ENCODE measurements around the gene TRIM7. TPM values are rescaled to one million over a fixed set of nuclear protein-coding genes. Genes with fewer than 3 reads are reported as not detected.
A peak's percentile ranks its signal among the peaks of the same experiment; 100 is the strongest.

TRIM7 gene
- polyA plus RNA-seq, 1 donor (not counting 4 experiments of a cell fraction or from before 2014, with no cell fraction given) = 27.6 TPM

- dilution Hi-C loops (cut with MboI; ENCODE audit: extremely low pct_ligation_motif_present, low sequenced_read_pairs) = no loop called here
- Histone ChIP-seq H3K79me2 (ENCODE audit: control insufficient read depth, insufficient read depth, low read length) (peaks cover 4% of the 10 kb centered on the region), H3K4me3 (ENCODE audit: control insufficient read depth in 2 of 3, extremely low read depth in 1 of 3, insufficient read depth in 2 of 3, low read depth in 1 of 3, low read length in 3 of 3) (peak overlapping the region; percentile 71 to 87 (median 85)), H2AFZ (ENCODE audit: control insufficient read depth, low read length) (peak overlapping the region; percentile 66), H3K9me3 (ENCODE audit: control insufficient read depth, low read depth, low read length) (no peaks in the 10 kb centered on the region), H3K9me1 (ENCODE audit: control insufficient read depth, extremely low read depth, insufficient read depth, low read length) (no peaks in the 10 kb centered on the region), H3K4me2 (ENCODE audit: control insufficient read depth, extremely low read depth, insufficient read depth, low read depth, low read length) (peak overlapping the region; percentile 83), H3K4me1 (ENCODE audit: control insufficient read depth, extremely low read depth, insufficient read depth, low read length) (peaks cover 19% of the 10 kb centered on the region), H3K36me3 (ENCODE audit: control insufficient read depth in 2 of 2, extremely low read depth in 1 of 2, insufficient read depth in 2 of 2, low read length in 2 of 2) (peaks cover 2 to 4% of the 10 kb centered on the region in 2 experiments), H3K27ac (ENCODE audit: control insufficient read depth, insufficient read depth, low read length) (no peak overlapping the region), H3K27me3 (ENCODE audit: control insufficient read depth, extremely low read depth, insufficient read depth, low read length) (no peaks in the 10 kb centered on the region), H3K9ac (ENCODE audit: control insufficient read depth, extremely low read depth, insufficient read depth, low read length) (peak overlapping the region; percentile 12), H4K20me1 (ENCODE audit: control insufficient read depth, extremely low read depth, insufficient read depth, low read length) (no peaks in the 10 kb centered on the region)
- TF ChIP-seq, protein P1, sequence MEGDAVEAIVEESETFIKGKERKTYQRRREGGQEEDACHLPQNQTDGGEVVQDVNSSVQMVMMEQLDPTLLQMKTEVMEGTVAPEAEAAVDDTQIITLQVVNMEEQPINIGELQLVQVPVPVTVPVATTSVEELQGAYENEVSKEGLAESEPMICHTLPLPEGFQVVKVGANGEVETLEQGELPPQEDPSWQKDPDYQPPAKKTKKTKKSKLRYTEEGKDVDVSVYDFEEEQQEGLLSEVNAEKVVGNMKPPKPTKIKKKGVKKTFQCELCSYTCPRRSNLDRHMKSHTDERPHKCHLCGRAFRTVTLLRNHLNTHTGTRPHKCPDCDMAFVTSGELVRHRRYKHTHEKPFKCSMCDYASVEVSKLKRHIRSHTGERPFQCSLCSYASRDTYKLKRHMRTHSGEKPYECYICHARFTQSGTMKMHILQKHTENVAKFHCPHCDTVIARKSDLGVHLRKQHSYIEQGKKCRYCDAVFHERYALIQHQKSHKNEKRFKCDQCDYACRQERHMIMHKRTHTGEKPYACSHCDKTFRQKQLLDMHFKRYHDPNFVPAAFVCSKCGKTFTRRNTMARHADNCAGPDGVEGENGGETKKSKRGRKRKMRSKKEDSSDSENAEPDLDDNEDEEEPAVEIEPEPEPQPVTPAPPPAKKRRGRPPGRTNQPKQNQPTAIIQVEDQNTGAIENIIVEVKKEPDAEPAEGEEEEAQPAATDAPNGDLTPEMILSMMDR (optimal IDR thresholded peaks at IDR 0.05 in 1 of 3, IDR thresholded peaks at IDR 0.05 in 1 of 3, conservative IDR thresholded peaks at IDR 0.05 in 1 of 3; ENCODE audit: extremely low read depth in 1 of 3, insufficient read depth in 2 of 3, low read length in 3 of 3) = no peak
- no peak for TF ChIP-seq EZH2 (IDR thresholded peaks at IDR 0.05; ENCODE audit: low read length)
- no peak for FAIRE-seq
- no peak for DNase-seq (ENCODE audit: low read depth, low spot score)
Observed at GRCh38 chr5:181205761-181206649, 1.0 kb upstream of the TRIM7 start.

- Histone ChIP-seq H3K9me3 (ENCODE audit: control insufficient read depth, low read depth, low read length) (no peaks in the 10 kb centered on the region), H3K27ac (ENCODE audit: control insufficient read depth, insufficient read depth, low read length) (peak overlapping the region; percentile 31), H3K79me2 (ENCODE audit: control insufficient read depth, insufficient read depth, low read length) (peaks cover 4% of the 10 kb centered on the region), H3K4me2 (ENCODE audit: control insufficient read depth, extremely low read depth, insufficient read depth, low read depth, low read length) (peak overlapping the region; percentile 83), H2AFZ (ENCODE audit: control insufficient read depth, low read length) (peak overlapping the region; percentile 70), H3K9me1 (ENCODE audit: control insufficient read depth, extremely low read depth, insufficient read depth, low read length) (no peaks in the 10 kb centered on the region), H3K36me3 (ENCODE audit: control insufficient read depth in 2 of 2, extremely low read depth in 1 of 2, insufficient read depth in 2 of 2, low read length in 2 of 2) (peaks cover 3 to 13% of the 10 kb centered on the region in 2 experiments), H4K20me1 (ENCODE audit: control insufficient read depth, extremely low read depth, insufficient read depth, low read length) (no peaks in the 10 kb centered on the region), H3K4me1 (ENCODE audit: control insufficient read depth, extremely low read depth, insufficient read depth, low read length) (peaks cover 19% of the 10 kb centered on the region), H3K4me3 (ENCODE audit: control insufficient read depth in 2 of 3, extremely low read depth in 1 of 3, insufficient read depth in 2 of 3, low read depth in 1 of 3, low read length in 3 of 3) (peak overlapping the region; percentile 71 to 87 (median 85)), H3K27me3 (ENCODE audit: control insufficient read depth, extremely low read depth, insufficient read depth, low read length) (no peaks in the 10 kb centered on the region), H3K9ac (ENCODE audit: control insufficient read depth, extremely low read depth, insufficient read depth, low read length) (peak overlapping the region; percentile 63)
- FAIRE-seq = no peak
- no peak for DNase-seq (ENCODE audit: low read depth, low spot score)
- dilution Hi-C loops (cut with MboI; ENCODE audit: extremely low pct_ligation_motif_present, low sequenced_read_pairs) = no loop called here
- no peak for TF ChIP-seq EZH2 (IDR thresholded peaks at IDR 0.05; ENCODE audit: low read length)
- TF ChIP-seq, protein P1 (optimal IDR thresholded peaks at IDR 0.05 in 1 of 3, IDR thresholded peaks at IDR 0.05 in 1 of 3, conservative IDR thresholded peaks at IDR 0.05 in 1 of 3; ENCODE audit: extremely low read depth in 1 of 3, insufficient read depth in 2 of 3, low read length in 3 of 3) = no peak
Observed at GRCh38 chr5:181204113-181204825, 727 bp downstream of the TRIM7 start.

Data from keratinocyte (primary cell).